HepG2 (cell line): ENCODE results near the gene MLX. TPM values are rescaled to one million over a fixed set of nuclear protein-coding genes. Genes with fewer than 3 reads are reported as not detected.
A peak's percentile ranks its signal among the peaks of the same experiment; 100 is the strongest.

Source experiments
- CBFB ChIP-seq: sonication (generic); formaldehyde crosslinking; IDR thresholded peaks from 2 replicates; pipeline ENCODE4 v1.4.0; 2020; ENCODE audit warnings: missing genetic modification reagents
- CCDC6 ChIP-seq: sonication (generic); formaldehyde crosslinking; IDR thresholded peaks from 2 replicates; pipeline ENCODE4 v1.8.1; 2022; ENCODE audit warnings: mild to moderate bottlenecking, missing genetic modification reagents, moderate library complexity
- CEBPB ChIP-seq: IDR thresholded peaks from 2 replicates; pipeline ENCODE4 v1.6.1; 2011; ENCODE audit warnings: low read depth, low read length, improper control_type of control experiment, borderline replicate concordance
- HMG20B ChIP-seq: conservative IDR thresholded peaks from 2 replicates; pipeline ENCODE4 v1.6.1; 2016; ENCODE audit warnings: missing genetic modification reagents, missing compliant biosample characterization
- HMGA1 ChIP-seq: sonication (generic); formaldehyde crosslinking; conservative IDR thresholded peaks from 2 replicates; pipeline ENCODE4 v1.4.0; 2020; ENCODE audit warnings: missing genetic modification reagents
- MTF1 ChIP-seq: sonication (generic); formaldehyde crosslinking; IDR thresholded peaks from 2 replicates; pipeline ENCODE4 v1.5.0; 2020; ENCODE audit warnings: missing genetic modification reagents
- MTF2 ChIP-seq: sonication (generic); formaldehyde crosslinking; IDR thresholded peaks from 2 replicates; pipeline ENCODE4 v1.5.0; 2020; ENCODE audit warnings: missing genetic modification reagents, borderline replicate concordance
- NFE2L2 ChIP-seq: fragments of 150-350 bp; IDR thresholded peaks from 2 replicates; pipeline ENCODE4 v1.6.1; 2014; ENCODE audit warnings: low read length
- NFKBIZ ChIP-seq: IDR thresholded peaks from 2 replicates; pipeline ENCODE4 v1.6.1; 2018; ENCODE audit warnings: missing genetic modification reagents, missing compliant biosample characterization
- PCBP1 ChIP-seq: fragments of 200-400 bp; formaldehyde crosslinking; IDR thresholded peaks from 2 replicates; pipeline ENCODE4 v1.6.1; 2017; ENCODE audit warnings: mild to moderate bottlenecking, low read depth, low read length, borderline replicate concordance
- RBFOX2 ChIP-seq: fragments of 200-400 bp; formaldehyde crosslinking; IDR thresholded peaks from 2 replicates; pipeline ENCODE4 v1.6.1; 2017; ENCODE audit warnings: low read depth, mild to moderate bottlenecking, low read length
- SALL2 ChIP-seq: sonication (generic); formaldehyde crosslinking; IDR thresholded peaks from 2 replicates; pipeline ENCODE4 v1.8.1; 2023; ENCODE audit warnings: mild to moderate bottlenecking, missing genetic modification reagents, inconsistent platforms
- SRY ChIP-seq: sonication (generic); formaldehyde crosslinking; IDR thresholded peaks from 2 replicates; pipeline ENCODE4 v1.8.0; 2022; ENCODE audit warnings: mild to moderate bottlenecking, missing genetic modification reagents
- ZBTB3 ChIP-seq: sonication (generic); formaldehyde crosslinking; IDR thresholded peaks from 2 replicates; pipeline ENCODE4 v1.4.0; 2020; ENCODE audit warnings: low read depth, mild to moderate bottlenecking, moderate library complexity, missing genetic modification reagents, borderline replicate concordance
- ZNF292 ChIP-seq: sonication (generic); formaldehyde crosslinking; IDR thresholded peaks from 2 replicates; pipeline ENCODE4 v1.8.1; 2022; ENCODE audit warnings: mild to moderate bottlenecking, low read depth, missing genetic modification reagents, borderline replicate concordance
- ZNF343 ChIP-seq: sonication (generic); formaldehyde crosslinking; IDR thresholded peaks from 2 replicates; pipeline ENCODE4 v1.4.0; 2020; ENCODE audit warnings: mild to moderate bottlenecking, missing genetic modification reagents
- ZNF768 ChIP-seq: sonication (generic); formaldehyde crosslinking; IDR thresholded peaks from 2 replicates; pipeline ENCODE4 v1.4.0; 2020; ENCODE audit warnings: missing genetic modification reagents
- ZNF772 ChIP-seq: sonication (generic); formaldehyde crosslinking; IDR thresholded peaks from 2 replicates; pipeline ENCODE4 v1.5.0; 2020; ENCODE audit warnings: mild to moderate bottlenecking, missing genetic modification reagents
- polyA plus RNA-seq, 8 experiments: library from polyadenylated mRNA; depleted of rRNA in 3 of 8; stranded (reverse) in 7 of 8; unstranded in 1 of 8; fragments of >200 nt; fragmentation: Illumina TruSeq in 4 of 8; extraction: Trizol in 4 of 8; gene quantifications; 2 replicates each; pipeline versions ENCODE4 v1.2.1 to v1.2.3, GENCODE V29; 2011 to 2016; ENCODE audit warnings: low read depth in 4 of 8, missing spikeins in 1 of 8, mixed read lengths in 1 of 8; ENCODE audit not compliant: insufficient read depth in 1 of 8
- total RNA-seq, 5 experiments: library from RNA; depleted of rRNA; stranded (reverse); fragments of >200 nt; fragmentation: Illumina TruSeq; extraction: Trizol; gene quantifications; 2 replicates each; pipeline ENCODE4 v1.2.3, GENCODE V29; 2016; ENCODE audit warnings: low read depth in 1 of 5
- TF ChIP-seq, protein P1 (sequence below): sonication (generic); formaldehyde crosslinking; IDR thresholded peaks from 2 replicates; pipeline ENCODE4 v1.8.0; 2022; ENCODE audit warnings: mild to moderate bottlenecking, missing genetic modification reagents
- TF ChIP-seq, protein P2 (sequence below): sonication (generic); formaldehyde crosslinking; IDR thresholded peaks from 2 replicates; pipeline ENCODE4 v1.5.0; 2020; ENCODE audit warnings: missing genetic modification reagents
- TF ChIP-seq, protein P3 (sequence below): sonication (generic); formaldehyde crosslinking; IDR thresholded peaks from 2 replicates; pipeline ENCODE4 v1.8.0; 2022; ENCODE audit warnings: mild to moderate bottlenecking, missing genetic modification reagents, moderate library complexity
- TF ChIP-seq, protein P4 (sequence below): sonication (generic); formaldehyde crosslinking; IDR thresholded peaks from 2 replicates; pipeline ENCODE4 v1.4.0; 2020; ENCODE audit warnings: missing genetic modification reagents
- TF ChIP-seq, protein P5 (sequence below): sonication (generic); formaldehyde crosslinking; IDR thresholded peaks from 2 replicates; pipeline ENCODE4 v1.4.0; 2020; ENCODE audit warnings: mild to moderate bottlenecking, low read depth, missing genetic modification reagents

Gene MLX
- total and polyA plus RNA-seq, 2 of the 13 experiments (the other 11 are each of a cell fraction or from before 2014, with no cell fraction given), result 38.9 to 74.4 TPM

DNA sequence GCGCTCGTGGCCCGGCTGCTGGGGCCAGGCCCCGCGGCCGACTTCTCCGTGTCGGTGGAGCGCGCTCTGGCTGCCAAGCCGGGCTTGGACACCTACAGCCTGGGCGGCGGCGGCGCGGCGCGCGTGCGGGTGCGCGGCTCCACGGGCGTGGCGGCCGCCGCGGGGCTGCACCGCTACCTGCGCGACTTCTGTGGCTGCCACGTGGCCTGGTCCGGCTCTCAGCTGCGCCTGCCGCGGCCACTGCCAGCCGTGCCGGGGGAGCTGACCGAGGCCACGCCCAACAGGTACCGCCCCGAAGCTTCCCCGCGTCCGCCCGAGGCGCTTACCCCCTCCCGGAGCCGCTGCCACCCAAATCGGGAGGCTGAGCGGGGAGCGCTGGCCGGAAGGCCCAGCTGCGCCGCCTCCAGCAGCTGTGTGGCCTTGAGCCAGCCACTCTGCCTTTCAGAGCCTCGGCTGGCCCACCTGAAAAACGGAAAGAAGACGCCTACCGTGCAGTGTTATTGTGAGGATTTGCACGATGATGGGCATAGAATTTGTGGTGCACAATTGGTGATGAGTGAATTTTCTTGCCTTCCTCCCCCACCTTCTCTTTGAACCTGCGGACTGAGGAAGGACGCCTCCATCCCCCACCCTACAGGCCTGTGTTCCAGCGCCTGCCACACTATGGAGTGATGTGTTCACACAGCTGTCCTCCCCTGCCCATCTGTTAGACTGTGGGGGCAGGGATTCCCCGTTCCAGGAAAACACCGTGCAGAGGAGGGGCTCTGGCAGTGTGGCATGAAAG lies 30.3 kb upstream of the MLX start (continued):
- TF ChIP-seq, protein P1, sequence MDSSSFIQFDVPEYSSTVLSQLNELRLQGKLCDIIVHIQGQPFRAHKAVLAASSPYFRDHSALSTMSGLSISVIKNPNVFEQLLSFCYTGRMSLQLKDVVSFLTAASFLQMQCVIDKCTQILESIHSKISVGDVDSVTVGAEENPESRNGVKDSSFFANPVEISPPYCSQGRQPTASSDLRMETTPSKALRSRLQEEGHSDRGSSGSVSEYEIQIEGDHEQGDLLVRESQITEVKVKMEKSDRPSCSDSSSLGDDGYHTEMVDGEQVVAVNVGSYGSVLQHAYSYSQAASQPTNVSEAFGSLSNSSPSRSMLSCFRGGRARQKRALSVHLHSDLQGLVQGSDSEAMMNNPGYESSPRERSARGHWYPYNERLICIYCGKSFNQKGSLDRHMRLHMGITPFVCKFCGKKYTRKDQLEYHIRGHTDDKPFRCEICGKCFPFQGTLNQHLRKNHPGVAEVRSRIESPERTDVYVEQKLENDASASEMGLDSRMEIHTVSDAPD (CRISPR knock-in tag), result peak; percentile 65; the same call in 1 of the 2 replicates
- TF ChIP-seq NFE2L2, result no peak
- TF ChIP-seq ZBTB3, result 0 out of 2 replicates have a peak, but pooled peaks have one; percentile 29
- TF ChIP-seq CEBPB, result no peak
- TF ChIP-seq MTF2, result no peak
- TF ChIP-seq HMGA1, result no peak
- TF ChIP-seq, protein P2, sequence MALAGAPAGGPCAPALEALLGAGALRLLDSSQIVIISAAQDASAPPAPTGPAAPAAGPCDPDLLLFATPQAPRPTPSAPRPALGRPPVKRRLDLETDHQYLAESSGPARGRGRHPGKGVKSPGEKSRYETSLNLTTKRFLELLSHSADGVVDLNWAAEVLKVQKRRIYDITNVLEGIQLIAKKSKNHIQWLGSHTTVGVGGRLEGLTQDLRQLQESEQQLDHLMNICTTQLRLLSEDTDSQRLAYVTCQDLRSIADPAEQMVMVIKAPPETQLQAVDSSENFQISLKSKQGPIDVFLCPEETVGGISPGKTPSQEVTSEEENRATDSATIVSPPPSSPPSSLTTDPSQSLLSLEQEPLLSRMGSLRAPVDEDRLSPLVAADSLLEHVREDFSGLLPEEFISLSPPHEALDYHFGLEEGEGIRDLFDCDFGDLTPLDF (CRISPR knock-in tag), result no peak
- TF ChIP-seq CCDC6 (CRISPR knock-in tag), result peak; percentile 74; the same call in 1 of the 2 replicates
- no peak for TF ChIP-seq PCBP1
- TF ChIP-seq, protein P3, sequence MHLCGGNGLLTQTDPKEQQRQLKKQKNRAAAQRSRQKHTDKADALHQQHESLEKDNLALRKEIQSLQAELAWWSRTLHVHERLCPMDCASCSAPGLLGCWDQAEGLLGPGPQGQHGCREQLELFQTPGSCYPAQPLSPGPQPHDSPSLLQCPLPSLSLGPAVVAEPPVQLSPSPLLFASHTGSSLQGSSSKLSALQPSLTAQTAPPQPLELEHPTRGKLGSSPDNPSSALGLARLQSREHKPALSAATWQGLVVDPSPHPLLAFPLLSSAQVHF (CRISPR knock-in tag), result peak; percentile 23; the same call in 1 of the 2 replicates
- TF ChIP-seq, protein P4, sequence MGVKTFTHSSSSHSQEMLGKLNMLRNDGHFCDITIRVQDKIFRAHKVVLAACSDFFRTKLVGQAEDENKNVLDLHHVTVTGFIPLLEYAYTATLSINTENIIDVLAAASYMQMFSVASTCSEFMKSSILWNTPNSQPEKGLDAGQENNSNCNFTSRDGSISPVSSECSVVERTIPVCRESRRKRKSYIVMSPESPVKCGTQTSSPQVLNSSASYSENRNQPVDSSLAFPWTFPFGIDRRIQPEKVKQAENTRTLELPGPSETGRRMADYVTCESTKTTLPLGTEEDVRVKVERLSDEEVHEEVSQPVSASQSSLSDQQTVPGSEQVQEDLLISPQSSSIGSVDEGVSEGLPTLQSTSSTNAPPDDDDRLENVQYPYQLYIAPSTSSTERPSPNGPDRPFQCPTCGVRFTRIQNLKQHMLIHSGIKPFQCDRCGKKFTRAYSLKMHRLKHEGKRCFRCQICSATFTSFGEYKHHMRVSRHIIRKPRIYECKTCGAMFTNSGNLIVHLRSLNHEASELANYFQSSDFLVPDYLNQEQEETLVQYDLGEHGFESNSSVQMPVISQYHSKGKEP (CRISPR knock-in tag), result peak; percentile 72; the same call in 1 of the 2 replicates
- TF ChIP-seq, protein P5, sequence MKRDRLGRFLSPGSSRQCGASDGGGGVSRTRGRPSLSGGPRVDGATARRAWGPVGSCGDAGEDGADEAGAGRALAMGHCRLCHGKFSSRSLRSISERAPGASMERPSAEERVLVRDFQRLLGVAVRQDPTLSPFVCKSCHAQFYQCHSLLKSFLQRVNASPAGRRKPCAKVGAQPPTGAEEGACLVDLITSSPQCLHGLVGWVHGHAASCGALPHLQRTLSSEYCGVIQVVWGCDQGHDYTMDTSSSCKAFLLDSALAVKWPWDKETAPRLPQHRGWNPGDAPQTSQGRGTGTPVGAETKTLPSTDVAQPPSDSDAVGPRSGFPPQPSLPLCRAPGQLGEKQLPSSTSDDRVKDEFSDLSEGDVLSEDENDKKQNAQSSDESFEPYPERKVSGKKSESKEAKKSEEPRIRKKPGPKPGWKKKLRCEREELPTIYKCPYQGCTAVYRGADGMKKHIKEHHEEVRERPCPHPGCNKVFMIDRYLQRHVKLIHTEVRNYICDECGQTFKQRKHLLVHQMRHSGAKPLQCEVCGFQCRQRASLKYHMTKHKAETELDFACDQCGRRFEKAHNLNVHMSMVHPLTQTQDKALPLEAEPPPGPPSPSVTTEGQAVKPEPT (CRISPR knock-in tag), result no peak; the same call in 1 of the 2 replicates
- TF ChIP-seq SRY (CRISPR knock-in tag), result peak; percentile 75; the same call in 1 of the 2 replicates
- 0 out of 2 replicates have a peak, but pooled peaks have one; percentile 60 for TF ChIP-seq NFKBIZ (CRISPR knock-in tag)
- peak; percentile 85; the same call in 1 of the 2 replicates for TF ChIP-seq CBFB (CRISPR knock-in tag)
- TF ChIP-seq ZNF772 (CRISPR knock-in tag), result peak; percentile 89
- peak; percentile 89; the same call in 1 of the 2 replicates for TF ChIP-seq ZNF343 (CRISPR knock-in tag)
- TF ChIP-seq SALL2 (CRISPR knock-in tag), result peak; percentile 72
- TF ChIP-seq ZNF292 (CRISPR knock-in tag), result peak; percentile 85; the same call in 1 of the 2 replicates
- peak; percentile 64 for TF ChIP-seq HMG20B (CRISPR knock-in tag)
- peak; percentile 95 for TF ChIP-seq RBFOX2
- peak; percentile 92 for TF ChIP-seq ZNF768 (CRISPR knock-in tag)
- TF ChIP-seq MTF1 (CRISPR knock-in tag), result no peak
